Measurements from ENCODE around the gene DNM1. TPM values are rescaled to one million over a fixed set of nuclear protein-coding genes. Genes with fewer than 3 reads are reported as not detected.
A peak's percentile ranks its signal among the peaks of the same experiment; 100 is the strongest.
"Not testable (repeated sequence)": the region's sequence is repeated elsewhere in the genome, so short reads cannot be mapped to it uniquely, and the experiment has no call there.

DNM1 gene
- total RNA-seq, 1 donor from 2014 or later = 33.5 TPM

DNA sequence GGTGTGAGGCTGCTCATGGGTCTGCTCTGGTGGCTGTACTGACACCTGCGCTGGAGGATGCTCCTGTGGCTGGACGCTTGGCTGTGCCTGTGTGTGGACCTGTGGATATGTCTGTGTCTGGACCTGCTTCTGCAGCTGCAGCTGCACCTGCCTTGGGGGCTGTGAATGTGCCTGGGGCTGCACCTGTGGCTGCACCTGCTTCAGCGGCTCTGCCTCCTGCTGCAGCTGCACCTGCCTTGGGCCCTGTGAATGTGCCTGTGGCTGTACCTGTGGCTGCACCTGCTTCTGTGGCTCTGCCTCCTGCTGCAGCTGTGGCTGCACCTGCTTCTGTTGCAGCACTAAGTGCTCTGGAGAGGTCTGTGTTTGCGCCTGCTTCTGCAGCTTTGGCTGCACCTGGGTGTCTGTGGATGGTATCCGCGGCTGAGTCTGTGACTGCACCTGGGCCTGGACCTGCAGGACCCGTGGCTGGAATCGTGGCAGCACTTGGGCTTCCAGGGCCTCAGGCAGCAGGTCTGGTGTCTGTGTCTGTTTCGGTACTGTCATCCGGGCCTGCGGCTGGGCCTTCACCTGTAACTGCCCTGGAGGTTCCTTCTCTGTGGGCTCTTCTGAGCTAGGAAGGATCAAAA lies 24.3 kb upstream of the DNM1 start:
- DNase-seq (ENCODE audit: low read depth) = no peak

DNA sequence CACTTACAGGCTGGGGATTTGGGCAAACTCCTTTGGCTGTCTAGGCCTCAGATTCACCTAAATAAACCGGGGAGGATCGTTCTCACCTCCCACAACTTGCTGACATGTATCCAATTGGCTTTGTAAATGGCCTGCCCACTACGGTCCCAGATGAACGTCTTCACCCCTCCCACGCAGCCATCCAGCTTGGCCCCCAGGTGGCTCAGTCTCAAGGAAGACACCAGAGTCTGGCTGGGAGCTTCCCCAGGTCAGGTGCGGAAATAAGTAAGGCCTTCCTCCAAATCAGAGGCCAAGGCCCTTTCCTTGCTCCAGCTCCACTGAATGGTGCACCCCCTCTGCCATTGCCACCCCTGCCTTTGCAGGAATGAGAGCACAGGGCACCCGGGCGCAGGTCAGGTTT lies 23.2 kb upstream of the DNM1 start:
- DNase-seq (ENCODE audit: low read depth) = no peak

DNA sequence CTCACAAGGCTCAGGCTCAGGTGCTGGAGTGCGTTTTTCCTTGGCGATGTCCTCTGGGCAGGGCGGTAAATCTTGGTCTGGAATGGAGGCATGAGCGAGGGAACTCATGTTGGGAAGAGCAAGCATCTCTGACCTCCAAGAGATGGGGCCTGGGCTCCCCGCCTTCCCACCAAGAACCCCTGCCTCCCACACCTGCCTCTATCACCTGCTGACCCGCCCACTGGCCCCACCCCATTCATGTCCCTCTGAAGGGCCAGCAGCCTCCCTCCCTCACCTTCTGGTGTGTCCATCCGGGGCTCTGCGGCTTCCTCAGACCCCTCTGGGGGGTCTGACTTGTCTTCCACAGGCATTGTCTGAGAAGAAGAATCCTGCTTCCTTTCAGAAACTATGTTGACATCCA lies 22.7 kb upstream of the DNM1 start:
- no peak for DNase-seq (ENCODE audit: low read depth)

DNA sequence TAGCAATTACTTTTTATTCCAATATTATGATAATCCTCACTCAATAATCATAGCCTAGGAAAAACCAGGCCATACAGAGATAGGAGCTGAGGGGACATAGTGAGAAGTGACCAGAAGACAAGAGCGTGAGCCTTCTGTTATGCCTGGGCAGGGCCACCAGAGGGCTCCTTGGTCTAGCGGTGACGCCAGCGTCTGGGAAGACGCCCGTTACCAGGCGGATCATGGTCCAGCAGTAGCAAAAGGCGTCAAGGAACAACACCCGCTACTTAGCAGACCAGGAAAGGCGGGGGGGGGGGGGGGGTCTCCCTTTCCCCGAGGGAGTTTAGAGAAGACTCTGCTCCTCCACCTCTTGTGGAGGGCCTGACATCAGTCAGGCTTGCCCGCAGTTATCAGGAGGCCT lies 21.7 kb upstream of the DNM1 start:
- DNase-seq (ENCODE audit: low read depth) = not testable (repeated sequence)

DNA sequence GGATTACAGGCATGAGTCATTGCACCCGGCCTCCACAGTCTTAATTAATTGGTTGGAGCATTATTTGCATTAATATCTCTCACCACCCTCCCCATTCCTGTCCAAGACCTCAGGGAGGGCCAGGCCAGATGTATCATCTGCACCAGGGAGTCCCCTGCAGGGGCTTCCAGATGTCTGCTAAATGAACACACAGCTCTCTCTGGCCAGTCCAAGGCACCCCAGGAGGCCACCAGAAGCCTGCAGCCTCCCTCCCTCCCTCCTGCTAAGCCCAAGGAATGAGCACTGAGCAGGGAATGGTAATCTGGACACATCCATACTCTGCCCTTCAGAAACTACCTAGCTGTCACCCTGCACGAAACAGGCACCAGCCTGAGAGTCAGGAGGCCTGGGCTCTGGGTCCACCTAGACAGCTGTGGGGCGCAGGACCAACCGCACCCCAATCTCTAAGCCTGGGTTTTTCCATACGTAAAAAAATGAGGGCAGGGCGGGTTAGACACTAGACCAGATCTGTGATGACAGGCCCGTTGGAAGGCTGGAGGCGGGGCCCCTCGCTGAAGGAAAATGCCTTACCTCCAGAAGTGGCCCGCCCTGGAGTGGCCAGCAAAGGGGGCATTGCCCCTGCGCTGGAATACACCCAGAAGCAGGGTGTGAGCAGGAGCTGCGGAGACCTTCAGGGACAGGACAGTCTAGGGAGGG lies 20.1 kb upstream of the DNM1 start:
- no peak for DNase-seq (ENCODE audit: low read depth)

DNA sequence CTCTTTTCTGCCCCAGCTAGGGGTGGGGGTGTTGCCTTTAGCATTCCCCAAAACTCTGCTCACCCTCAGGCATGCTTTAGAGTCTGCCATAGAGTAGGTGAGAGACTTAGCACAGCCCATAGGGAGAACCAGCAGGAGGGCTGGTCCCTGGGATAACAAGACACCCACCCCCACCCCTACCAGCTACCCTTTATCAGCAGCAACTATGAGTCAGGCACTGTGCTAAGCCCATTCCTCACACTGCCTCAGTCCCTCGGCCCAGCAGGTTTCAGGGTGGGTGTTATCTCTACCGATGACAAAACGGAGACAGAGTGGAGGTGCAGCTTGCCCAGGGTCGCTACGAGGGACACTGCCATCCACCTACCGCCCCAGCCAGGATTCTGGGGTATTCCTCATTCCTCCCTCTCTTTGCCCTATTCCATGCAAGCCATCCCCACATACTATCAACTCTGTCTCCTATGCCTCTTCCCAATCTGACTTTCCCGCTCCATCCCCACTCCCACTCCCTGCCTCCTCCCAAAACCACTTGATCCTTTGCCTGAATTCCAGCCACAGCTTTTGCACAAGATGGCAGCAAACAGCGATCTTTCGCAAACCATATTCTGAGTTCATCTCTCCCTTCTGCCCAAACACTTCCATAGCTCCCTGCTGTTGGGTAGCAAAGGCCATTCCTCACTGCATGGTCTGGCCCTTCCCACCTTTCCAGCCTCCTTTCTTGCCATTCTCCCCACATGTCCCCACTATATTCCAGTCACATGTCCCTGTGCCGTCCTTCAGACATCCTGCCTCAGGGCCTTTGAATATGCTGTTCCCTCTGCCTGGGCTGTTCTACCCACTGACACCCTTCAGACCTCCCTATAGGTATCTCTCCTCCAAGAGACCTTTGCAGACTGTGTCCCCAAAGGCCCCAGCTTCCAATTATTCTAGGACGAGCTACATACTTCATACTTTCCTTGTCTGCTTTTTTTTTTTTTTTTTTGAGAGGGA lies 16.9 kb upstream of the DNM1 start:
- DNase-seq (ENCODE audit: low read depth) = no peak

DNA sequence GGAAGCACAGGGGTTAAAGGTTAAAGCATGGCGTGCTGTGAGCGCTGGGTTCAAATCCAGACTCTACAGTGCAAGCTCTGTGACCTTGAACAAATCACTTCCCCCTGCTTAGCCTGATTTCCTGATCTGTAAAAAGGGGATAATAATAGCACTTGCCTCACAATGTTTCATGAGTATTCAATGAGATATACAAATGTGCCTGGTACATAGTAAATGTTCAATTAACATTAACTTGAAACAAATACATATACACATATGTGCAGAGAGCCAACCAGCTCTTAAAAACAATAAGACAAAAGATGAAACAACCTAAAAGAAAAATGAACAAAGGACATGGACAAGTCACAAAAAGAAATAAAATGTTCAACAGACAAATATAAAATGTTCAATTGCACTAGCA lies 15.8 kb upstream of the DNM1 start:
- DNase-seq (ENCODE audit: low read depth) = no peak

DNA sequence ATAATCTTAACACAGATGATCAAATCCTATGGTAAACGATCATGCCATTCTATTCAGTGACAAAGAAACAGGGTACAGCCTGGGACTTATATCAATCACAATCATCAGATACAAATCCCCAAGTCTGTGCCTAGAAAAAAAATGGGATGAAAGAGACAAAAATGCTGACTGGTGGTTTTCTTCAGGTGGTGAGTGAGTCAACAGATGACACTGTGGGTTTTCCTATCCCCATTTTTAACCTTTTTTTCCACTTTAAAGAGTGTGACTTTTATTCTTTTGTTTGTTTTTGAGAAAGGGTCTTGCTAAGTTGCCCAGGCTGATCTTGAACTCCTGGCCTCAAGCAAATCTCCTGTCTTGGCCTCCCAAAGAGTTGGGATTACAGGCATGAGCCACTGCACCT lies 15.0 kb upstream of the DNM1 start:
- no peak for DNase-seq (ENCODE audit: low read depth)

DNA sequence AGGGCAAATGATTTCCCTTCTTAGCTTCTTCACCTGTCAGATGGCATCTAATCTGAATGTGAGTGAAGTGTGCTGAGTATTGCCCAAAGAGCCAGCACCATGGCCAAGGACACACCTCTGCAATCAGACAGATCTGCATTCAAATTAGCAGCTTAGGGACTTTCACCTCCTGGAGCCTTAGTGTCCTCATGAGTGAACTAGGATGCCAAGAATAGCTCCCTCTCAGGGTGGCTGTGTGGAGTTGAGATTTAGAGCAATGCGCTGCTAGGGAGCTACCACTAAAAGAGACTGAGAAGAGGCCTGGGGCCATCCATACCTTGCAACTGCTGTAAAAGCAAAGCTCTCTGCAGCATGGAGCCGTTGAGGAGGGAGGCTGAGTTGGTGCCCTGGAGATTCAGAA lies 13.2 kb upstream of the DNM1 start:
- no peak for DNase-seq (ENCODE audit: low read depth)

DNA sequence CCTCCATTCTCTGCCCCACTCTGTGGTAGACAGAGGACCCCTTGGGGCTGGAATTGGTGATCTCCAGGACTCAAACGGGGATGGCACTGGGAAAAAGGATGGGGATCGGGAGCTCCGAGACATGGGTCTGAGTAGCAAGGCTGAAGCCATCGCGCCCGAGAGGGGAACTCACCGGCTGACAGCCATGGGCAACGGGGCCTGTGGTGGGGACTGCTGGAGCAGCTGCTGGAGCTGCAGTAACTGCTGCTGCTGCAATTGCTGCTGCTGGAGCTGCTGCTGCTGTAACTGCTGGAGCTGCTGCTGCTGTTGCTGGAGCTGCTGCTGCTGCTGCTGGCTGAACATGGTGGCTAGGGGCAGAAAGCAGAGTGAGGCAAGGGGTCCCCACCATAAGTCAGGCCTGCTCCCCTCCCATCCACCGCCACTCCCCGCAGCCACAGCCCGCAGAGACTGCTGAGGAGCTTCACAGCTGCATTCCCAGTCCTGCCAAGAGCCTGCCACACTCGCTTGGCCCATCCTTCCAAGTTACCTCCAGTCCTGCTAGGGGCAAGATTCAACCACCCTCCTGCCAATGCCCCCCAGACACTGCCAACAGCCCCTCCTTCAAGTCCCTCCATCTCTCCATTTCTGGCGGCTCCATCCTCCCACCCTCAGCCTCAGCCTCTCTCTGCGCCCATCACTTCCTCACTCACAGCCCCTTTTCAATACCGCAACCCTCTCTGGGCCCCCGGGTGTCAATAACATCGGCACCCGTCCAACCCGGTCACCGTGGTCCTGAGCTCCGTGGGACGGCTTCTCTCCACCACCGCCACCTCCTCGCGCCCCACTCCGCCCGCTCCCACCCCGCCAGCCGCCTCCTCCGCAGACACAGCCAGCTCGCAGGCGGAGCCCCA lies 12.4 kb upstream of the DNM1 start:
- DNase-seq (ENCODE audit: low read depth) = no peak

DNA sequence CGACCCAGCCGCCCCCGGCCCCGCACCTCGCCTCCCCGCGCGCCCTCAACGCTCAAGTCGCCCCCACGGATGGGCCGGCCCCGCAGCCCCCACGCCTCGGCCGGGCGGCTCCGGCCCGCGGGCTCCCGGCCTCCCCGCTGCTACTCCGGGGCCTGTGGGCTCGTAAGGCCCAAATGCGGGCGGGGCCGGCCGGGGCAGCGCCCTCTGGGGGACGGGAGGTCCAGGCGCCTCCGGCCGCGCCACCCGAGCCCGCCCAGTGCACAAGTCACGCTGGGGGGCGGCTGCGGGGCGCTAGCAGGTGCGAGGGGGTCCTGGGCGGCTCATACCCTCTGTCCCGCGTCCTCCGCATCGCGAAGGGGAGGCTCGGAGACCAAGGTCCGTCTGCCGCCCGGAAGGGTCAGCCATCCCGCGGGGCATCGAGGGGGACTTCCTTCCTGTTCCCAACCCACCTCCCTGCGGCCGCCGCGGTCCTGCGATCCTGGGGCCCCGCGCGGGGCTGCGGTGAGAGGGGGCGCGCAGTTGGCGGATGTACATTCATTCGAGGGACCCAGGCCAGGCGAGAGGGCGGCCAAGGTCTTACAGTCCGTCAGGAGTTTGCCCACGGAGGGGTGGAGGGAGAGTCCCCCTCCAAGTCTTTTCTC lies 11.7 kb upstream of the DNM1 start, which contains the start of gene CIZ1:
Gene CIZ1 (minus strand): TSS at position 167 of the 641 bp plus-strand sequence. CDS start 715 bp downstream, outside the sequence.
- peak; percentile 35 for DNase-seq (ENCODE audit: low read depth)

DNA sequence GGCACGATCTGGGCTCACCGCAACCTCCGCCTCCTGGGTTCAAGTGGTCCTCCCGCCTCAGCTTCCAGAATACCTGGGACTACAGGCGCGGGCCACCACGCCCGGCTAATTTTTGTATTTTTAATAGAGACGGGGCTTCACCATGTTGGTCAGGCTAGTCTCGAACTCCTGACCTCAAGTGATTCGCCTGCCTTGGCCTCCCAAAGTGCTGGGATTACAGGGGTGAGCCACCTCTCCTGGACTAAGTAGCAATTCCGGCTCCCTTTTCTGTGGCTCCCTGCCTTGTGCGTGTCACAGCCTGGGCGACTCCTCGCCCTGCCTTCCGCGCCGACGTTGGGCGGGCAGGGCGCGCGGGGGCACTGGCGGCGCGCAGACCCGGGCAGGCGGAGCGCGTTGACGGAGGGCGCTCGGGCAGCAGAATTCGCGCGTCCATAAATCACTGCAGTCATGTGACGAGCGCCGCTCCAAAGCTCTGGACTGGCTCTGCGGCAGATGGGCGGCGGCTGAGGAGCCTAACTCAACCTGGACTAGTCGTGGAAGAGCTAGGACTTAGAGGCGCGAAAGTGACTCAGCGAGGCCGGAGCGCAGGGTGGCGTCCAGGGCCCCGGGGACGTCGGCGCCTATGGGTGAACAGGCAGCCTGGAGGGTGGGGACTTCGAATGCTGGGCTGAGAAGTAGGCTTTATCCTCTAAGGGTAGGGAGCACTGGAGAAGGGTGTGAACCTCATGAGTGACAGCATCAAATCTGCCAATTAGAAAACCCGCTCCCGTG lies 10.4 kb upstream of the DNM1 start:
- DNase-seq (ENCODE audit: low read depth) = peak; percentile 84

DNA sequence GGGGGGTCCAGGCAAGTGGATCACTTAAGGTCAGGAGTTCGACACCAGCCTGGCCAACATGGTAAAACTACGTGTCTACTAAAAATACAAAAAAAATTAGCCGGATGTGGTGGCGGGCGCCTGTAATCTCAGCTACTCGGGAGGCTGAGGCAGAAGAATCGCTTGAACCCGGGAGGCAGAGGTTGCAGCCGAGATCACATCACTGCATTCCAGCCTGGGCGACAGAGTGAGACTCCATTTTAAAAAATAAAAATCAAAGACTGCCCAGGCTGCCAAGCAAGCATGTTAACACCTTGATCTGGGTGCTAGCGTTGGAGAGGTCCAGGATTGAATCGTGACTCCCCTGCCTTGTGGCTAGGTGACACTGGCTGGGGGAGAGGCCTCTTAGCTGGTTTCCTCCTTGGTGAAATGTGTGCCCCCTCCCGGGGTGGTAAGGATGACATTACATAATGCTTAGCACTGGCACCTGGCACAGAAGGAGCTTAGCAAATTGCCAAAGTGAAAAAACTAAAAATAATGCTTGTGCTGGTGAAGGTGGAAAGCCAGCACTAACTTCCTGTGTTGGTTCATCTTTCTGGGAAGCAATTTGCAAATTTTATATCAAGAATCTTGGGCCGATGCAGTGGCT lies 9.6 kb upstream of the DNM1 start:
- no peak for DNase-seq (ENCODE audit: low read depth)

DNA sequence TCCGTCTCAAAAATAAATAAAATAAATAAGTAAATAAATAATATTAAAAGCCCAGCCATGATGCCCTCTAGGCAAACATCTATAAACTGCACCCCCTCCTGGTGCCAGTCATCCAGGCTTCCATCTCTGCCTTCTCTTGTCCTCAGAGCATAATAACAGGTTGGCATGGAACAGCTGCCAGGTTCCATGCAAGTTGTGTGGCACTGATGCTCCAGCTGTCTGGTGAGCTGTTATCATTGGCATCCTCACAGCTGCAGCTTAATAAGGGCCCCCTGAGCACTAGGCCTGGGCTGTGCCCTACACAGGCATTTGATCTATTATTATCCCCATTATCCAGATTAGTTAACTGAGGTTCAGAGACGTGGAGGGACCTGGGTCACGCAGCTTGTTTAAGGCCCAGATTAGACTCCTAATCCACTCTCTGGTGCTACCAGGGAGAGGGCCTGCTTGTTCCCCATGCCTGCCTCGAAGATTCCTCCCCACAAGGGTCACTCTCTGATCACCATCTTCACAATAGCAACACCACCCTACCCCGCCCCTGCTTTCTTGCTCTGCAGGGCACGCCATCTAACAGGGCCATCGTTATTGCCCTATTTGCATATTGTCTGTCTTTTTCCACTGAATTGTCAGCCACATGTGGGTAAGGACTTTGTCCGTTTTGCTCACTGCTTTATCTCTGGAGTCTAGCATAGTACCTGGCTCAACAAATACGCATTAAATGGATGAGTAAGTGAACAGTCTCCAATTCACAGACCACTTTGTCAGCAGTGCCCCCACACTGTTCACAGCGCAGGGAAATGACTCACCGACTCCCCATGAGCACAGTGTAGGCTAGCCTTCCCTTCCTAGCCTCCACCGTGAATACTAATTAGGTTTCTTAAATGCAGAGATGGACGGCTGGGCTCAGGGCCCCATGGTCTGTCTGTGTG lies 1.5 kb upstream of the DNM1 start:
- DNase-seq (ENCODE audit: low read depth) = no peak

DNA sequence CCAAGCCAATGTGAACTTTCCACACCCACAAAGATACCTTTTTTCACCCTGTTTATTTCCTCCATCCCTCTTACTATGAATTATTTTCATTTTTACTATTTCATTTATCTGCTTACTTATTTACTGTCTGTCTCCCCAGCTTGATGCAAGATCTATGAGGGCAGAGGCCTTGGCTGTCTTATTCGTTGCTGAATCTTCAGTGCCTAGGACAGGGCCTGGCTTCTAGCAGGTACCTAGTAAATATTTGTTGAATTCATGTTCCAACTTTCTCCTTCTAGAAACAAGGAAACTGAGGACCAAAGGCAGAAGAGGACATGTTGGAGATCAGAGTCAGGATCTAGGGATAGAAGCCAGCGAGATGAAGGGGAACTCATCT lies 543 bp upstream of the DNM1 start:
- DNase-seq (ENCODE audit: low read depth) = no peak

DNA sequence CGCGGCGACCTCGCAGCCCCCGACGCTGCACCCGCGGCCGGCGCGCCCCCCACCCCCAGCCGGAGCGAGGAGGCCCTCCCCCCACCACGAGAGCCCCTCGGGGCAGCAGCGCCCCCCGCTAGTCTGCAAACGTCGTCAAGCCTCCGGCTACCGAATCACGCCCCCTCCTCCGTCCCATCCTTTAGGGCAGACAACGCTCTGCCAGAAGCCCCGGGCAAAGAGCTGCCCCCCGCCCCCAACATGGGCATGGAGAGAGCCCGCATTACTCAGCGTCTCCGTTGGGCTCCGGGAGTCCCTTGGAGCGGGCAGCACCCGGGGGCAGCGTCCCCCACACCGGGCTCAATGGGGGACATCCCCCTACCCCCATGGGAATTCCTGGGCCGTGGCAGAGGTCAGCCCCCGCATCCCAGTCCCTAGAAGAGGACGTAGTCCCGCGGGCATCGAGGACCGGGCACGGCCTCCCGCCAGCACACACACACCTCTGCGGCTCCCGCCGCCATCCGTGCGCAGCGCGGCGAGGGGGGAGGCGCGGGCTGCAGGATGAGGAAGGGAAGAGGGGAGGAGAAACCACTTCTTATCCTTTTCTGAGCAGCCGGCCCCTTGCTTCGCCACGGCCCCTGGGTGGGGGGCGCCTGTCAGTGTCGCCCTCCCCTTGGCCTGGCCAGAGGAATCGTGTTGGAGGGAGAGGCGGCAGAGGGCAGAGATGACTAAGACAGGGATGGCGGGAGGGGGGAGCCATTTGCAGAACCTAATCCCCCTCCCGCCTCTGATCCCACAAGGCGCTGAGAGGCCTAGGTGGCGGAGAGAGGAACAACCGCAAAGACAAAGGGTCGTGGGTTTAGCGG lies 750 bp downstream of the DNM1 start:
- DNase-seq (ENCODE audit: low read depth) = no peak

DNA sequence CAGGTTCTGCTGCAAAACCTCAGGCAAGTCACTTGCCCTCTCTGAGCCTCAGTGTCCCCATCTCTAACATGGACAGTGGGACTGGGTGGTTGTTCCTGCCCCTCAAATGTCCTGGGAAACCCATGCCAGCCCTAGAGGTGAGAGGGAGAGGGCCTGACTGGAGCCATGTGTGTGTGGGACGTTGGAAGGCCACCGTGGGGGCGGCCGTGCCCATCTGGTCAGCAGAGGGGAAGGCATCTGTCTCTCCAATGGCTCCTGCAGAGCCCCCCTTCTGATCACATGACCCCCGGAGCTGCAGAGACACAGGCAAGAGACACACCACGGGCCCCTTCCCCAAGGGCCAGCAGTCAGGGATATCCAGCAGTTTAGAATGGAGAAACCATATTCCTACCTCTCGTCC lies 1.7 kb downstream of the DNM1 start:
- no peak for DNase-seq (ENCODE audit: low read depth)
